SKM-1 (cell line): ENCODE results near the gene FOSB.
A peak's percentile ranks its signal among the peaks of the same experiment; 100 is the strongest.

Source experiments
- DNase-seq: peaks from one replicate; lab custom pipeline; 2025; ENCODE audit not compliant: unreplicated experiment; lab: John Stamatoyannopoulos, UW

Gene FOSB

GRCh38 chr19:45478454-45479238 lies 10.8 kb downstream of the FOSB start:
- DNase-seq, result peak; percentile 40

GRCh38 chr19:45483033-45483432 lies 15.2 kb downstream of the FOSB start:
- no peak for DNase-seq

- no peak for DNase-seq
Observed at GRCh38 chr19:45484273-45484945, 16.6 kb downstream of the FOSB start.

GRCh38 chr19:45485305-45486077 lies 17.7 kb downstream of the FOSB start:
- peak; percentile 74 for DNase-seq

GRCh38 chr19:45488708-45489107 lies 20.9 kb downstream of the FOSB start:
- no peak for DNase-seq

- no peak for DNase-seq
Observed at GRCh38 chr19:45489216-45489855, 21.5 kb downstream of the FOSB start.

DNA sequence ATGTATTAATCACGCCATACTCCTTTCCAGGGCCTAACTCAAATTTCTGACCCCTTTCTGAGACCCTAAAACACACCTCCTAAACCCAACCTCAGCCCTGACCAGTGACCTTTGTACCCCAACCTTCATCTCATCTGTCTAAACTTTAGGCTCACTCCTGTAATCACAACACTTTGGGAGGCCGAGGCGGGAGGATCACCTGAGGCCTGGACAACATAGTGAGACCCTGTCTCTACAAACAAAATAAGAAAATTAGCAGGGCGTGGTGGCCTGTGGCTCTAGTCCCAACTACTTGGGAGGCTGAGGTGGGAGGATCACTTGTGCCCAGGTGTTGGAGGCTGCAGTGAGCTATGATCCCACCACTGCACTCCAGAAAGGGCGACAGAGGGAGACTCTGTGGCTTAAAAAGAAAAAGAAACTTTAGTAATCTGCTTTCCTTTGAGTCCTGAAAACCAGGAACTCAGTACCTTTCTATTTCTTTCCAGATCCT lies 24.4 kb downstream of the FOSB start:
- DNase-seq, result no peak

DNA sequence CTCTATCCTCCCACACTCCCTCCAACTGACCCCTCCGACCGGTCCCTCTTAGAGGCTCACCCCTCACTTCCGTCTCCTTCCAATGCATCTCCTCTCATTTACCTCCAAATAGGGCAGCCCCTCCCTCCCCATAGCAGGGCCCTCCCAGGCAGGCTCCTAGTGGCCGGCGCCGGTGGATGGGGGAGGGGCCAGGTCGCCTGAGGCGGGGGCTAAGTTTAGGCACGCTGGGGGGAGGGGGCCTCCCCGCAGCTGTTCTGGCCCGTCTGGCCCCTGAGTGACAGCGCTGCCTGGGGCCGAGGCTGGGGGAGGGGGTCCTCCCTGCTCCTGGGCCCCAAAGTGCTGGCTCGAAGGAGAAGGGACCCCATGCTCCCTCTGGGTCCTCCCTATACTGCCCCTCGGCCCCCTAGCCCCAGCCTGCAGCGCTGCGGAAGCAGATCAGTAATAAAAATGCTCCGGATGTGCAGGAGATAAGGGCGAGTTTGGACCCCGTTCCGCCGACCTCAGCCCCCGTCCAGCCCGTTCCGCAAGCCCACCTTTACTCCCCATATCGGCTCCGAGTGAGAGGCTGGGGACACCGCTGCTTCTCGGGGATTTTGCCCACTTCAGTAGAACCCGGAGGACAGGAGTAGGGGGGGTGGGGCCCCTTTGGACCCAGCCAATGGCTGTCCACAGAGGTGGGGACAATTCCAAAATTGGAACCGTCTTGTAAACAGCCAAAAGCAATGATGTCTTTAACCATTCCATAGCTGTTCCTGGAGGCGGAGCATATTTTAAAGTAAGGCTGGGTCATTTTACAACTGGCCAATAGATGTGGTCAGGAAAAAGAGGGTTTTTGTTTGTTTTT lies 25.1 kb downstream of the FOSB start:
- peak; percentile 42 for DNase-seq

- DNase-seq, result no peak
Observed at GRCh38 chr19:45494261-45494916, 26.6 kb downstream of the FOSB start.

- no peak for DNase-seq
Observed at GRCh38 chr19:45495178-45495577, 27.4 kb downstream of the FOSB start.

DNA sequence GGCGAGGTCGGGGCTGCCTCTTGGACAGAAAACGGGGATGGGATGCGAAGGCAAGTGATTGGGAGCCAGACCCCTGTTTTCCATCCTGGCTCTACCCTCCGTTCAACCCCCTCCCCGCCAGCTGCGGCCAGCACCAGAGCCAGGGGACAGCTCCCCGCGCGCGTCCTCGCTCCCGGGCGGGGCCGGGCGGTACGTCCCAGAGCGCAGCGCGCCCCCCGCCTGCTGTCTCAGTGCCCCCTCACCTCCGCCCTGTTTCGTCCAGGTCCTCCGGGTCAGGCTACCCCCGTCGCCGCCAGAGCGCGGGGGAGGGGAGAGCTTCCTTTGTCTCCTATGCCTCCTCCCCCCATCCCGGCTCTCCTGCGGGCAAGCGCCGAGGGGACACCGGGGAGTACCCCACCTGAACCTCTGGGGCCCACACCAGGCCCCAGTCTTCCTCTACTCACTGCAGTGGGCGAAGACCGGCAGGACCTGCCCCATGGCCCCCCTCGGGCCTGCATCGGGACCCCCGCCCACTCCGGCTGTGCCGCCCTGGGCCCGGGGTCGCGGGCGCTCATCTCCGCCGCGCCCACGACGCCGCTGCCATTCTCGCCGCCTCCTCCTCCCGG lies 28.7 kb downstream of the FOSB start:
- no peak for DNase-seq

- no peak for DNase-seq
Observed at GRCh38 chr19:45497791-45498190, 30.0 kb downstream of the FOSB start.

DNA sequence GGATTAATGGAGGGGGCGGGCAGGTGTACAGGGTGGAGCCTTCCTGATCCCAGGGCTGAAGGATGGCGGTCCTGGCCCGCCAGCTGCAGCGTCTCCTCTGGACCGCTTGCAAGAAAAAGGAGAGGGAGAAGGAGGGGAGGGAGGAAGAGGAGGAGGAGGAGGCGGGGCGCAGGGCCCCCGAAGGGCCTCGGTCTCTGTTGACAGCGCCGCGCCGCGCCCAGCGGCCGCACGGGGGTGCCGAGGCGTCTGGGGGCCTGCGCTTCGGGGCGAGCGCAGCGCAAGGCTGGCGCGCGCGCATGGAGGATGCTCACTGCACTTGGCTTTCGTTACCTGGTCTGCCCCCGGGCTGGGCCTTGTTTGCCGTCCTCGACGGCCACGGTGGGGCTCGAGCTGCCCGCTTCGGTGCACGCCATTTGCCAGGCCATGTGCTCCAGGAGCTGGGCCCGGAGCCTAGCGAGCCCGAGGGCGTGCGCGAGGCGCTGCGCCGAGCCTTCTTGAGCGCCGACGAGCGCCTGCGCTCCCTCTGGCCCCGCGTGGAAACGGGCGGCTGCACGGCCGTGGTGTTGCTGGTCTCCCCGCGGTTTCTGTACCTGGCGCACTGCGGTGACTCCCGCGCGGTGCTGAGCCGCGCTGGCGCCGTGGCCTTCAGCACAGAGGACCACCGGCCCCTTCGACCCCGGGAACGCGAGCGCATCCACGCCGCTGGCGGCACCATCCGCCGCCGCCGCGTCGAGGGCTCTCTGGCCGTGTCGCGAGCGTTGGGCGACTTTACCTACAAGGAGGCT lies 30.8 kb downstream of the FOSB start, which contains the start of gene PPM1N:
Gene PPM1N, plus strand, starts transcription at position 33 of the 785 bp plus-strand sequence. Its CDS starts 30 bp downstream, at position 63.
- DNase-seq, result no peak

- DNase-seq, result no peak
Observed at GRCh38 chr19:45499196-45500180, 31.7 kb downstream of the FOSB start.

- DNase-seq, result no peak
Observed at GRCh38 chr19:45500918-45501729, 33.3 kb downstream of the FOSB start.

GRCh38 chr19:45501730-45502014 lies 33.9 kb downstream of the FOSB start:
- no peak for DNase-seq

GRCh38 chr19:45502111-45502510 lies 34.3 kb downstream of the FOSB start:
- no peak for DNase-seq
